HG03045 (cell line): ENCODE measurements around the gene TRAF1.

Experiments used
- ATAC-seq: cut with Tn5 transposase; IDR thresholded peaks from one replicate; pipeline ENCODE4 v1.9.1; 2021; ENCODE audit warnings: mild to moderate bottlenecking, moderate library complexity; ENCODE audit not compliant: unreplicated experiment

TRAF1 gene

DNA sequence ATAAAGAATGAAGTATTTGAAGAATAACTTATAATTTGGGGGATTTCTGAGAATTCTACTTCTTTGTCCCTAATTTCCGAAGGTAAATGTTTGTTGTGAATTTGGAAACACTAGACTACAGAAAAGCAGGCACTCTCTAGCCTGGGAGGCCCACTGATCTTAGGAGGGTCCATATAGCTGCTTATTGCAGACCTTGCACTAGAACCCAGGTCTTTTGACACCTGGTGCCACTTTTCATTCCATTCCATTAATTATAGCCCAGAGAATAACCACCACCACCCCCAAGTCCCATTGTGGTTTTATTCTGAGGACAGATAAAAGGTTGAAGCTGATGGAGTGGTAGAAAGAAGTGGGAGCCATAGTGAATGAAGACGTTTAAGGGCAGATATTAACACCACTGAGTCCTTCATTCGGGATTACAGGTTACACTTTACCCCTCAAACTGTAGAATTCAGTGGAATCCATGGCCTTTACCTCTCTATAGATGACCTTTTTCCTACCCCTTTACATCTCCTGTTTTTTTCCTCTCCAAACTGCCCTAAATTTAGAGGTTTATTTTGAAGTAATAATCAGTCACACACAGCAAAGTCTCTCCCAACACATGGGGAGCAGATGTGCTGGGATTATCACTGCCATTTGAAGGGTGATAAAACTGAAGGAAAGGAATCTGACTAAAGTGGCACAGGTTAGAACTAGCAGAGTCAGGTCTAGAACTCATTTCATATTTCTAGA lies 71.8 kb downstream of the TRAF1 start:
- ATAC-seq, result no peak

DNA sequence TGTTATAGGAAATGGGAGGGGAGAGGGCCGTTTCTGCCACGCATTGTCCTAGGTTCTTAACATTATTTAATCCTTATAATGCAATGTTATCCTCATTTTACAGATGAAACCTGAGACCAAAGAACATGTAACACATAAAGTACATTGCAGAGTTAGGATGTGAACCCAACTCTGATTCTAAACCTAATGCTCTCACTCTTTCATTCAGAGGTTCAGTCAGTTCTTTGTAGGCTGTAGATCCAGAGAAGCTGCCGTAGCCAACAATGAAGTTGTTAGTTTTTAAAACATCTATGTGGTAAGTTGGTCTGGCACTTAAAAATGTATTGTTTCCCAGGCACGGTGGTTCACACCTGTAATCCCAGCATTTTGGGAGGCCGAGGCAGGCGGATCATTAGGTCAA lies 73.4 kb downstream of the TRAF1 start:
- no peak for ATAC-seq
